ENCODE results near the gene TOPBP1. TPM values are rescaled to one million over a fixed set of nuclear protein-coding genes. Genes with fewer than 3 reads are reported as not detected.

Gene TOPBP1
- total RNA-seq, 1 experiment from 2014 or later = 51.5 TPM

DNA sequence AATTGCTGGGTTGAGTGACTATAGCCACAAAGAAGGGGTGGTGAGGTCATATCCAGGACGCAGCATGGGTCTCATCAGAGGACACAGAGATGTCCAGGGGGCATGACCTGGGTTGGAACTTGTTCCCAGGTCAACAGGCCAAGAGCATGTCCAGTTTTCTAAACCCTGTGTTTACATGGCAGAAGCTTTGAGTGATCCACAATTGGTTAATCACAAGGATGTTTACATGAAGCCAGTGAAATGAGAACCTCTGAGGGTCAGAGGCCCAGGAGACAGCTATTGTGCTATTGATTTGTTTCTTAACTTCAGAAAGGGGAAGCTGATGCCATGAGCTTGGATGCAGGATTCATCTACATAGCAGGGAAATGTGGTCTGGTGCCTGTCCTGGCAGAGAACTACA lies 42.2 kb upstream of the TOPBP1 start:
- Histone ChIP-seq H2AFZ (ENCODE audit: low read length) (no peak overlapping the region), H3K23ac (ENCODE audit: insufficient read length, low read depth, low read length) (no peak overlapping the region), H2BK5ac (ENCODE audit: insufficient read length, low read length) (no peak overlapping the region), H2AK5ac (ENCODE audit: insufficient read length, low read length) (no peak overlapping the region), H3T11ph (ENCODE audit: low read length) (no peak overlapping the region), H4K91ac (ENCODE audit: insufficient read length, low read depth, low read length) (no peak overlapping the region), H3K27ac (ENCODE audit: insufficient read length, low read depth, low read length) (no peak overlapping the region), H3K56ac (ENCODE audit: insufficient read length, low read depth, low read length) (no peak overlapping the region), H2BK15ac (ENCODE audit: low read depth, low read length) (no peak overlapping the region), H3K18ac (ENCODE audit: insufficient read length, low read depth, low read length) (no peak overlapping the region), H3K79me2 (ENCODE audit: insufficient read depth, low read length) (no peaks in the 10 kb centered on the region), H3K14ac (ENCODE audit: insufficient read depth, low read length) (no peak overlapping the region), H3K23me2 (ENCODE audit: insufficient read length, low read depth, low read length, poor library complexity, severe bottlenecking) (no peaks in the 10 kb centered on the region), H2BK120ac (ENCODE audit: low read depth, low read length, poor library complexity, severe bottlenecking) (no peak overlapping the region), H2BK20ac (ENCODE audit: low read depth, low read length, poor library complexity, severe bottlenecking) (no peak overlapping the region), H4K5ac (ENCODE audit: insufficient read length, low read depth, low read length) (no peak overlapping the region), H4K20me1 (ENCODE audit: control insufficient read depth, insufficient read depth, insufficient read length) (no peaks in the 10 kb centered on the region), H4K8ac (replicated peaks; ENCODE audit: insufficient read length, low read depth, low read length) (no peak overlapping the region), H3K9ac (ENCODE audit: extremely low read depth, insufficient read length, low read length) (no peak overlapping the region), H2BK12ac (ENCODE audit: insufficient read length, low read depth, low read length) (no peak overlapping the region), H3K4me2 (ENCODE audit: insufficient read depth, insufficient read length, low read length) (no peak overlapping the region), H3K79me1 (ENCODE audit: insufficient read depth, low read depth, low read length, poor library complexity, severe bottlenecking) (no peaks in the 10 kb centered on the region), H3K27me3 (ENCODE audit: insufficient read depth, low read length) (no peaks in the 10 kb centered on the region), H3K9me3 (ENCODE audit: control insufficient read depth, low read depth, low read length) (no peaks in the 10 kb centered on the region), H3K4ac (ENCODE audit: low read depth, low read length) (no peak overlapping the region), H3K4me1 (ENCODE audit: insufficient read depth, low read length) (no peaks in the 10 kb centered on the region)
- Mint-ChIP-seq H3K4me1 (no peaks in the 10 kb centered on the region), H3K36me3 (ENCODE audit: insufficient read depth in 1 of 3, low read depth in 3 of 3) (peaks cover 0 to 2% (median 0%) of the 10 kb centered on the region in 3 experiments; a peak in 2 of 7 replicates), H3K27me3 (ENCODE audit: low read depth) (peaks cover 16% of the 10 kb centered on the region), H3K9me3 (peaks cover 0 to 4% of the 10 kb centered on the region in 2 experiments; a peak in 2 of 5 replicates), H3K4me3 (no peak overlapping the region), H3K27ac (peak overlapping the region in 1 of 3 experiments; percentile 16; a peak in 1 of 7 replicates)
- no peak for DNase-seq
- no CpG with 5 or more reads among the region's 1 CpG for WGBS (ENCODE audit: extremely low coverage, insufficient read length, low lambda C conversion rate)
- TF ChIP-seq, protein P1, sequence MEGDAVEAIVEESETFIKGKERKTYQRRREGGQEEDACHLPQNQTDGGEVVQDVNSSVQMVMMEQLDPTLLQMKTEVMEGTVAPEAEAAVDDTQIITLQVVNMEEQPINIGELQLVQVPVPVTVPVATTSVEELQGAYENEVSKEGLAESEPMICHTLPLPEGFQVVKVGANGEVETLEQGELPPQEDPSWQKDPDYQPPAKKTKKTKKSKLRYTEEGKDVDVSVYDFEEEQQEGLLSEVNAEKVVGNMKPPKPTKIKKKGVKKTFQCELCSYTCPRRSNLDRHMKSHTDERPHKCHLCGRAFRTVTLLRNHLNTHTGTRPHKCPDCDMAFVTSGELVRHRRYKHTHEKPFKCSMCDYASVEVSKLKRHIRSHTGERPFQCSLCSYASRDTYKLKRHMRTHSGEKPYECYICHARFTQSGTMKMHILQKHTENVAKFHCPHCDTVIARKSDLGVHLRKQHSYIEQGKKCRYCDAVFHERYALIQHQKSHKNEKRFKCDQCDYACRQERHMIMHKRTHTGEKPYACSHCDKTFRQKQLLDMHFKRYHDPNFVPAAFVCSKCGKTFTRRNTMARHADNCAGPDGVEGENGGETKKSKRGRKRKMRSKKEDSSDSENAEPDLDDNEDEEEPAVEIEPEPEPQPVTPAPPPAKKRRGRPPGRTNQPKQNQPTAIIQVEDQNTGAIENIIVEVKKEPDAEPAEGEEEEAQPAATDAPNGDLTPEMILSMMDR (conservative IDR thresholded peaks at IDR 0.05) = no peak

All from H9 (cell line).